Caco-2 (cell line): ENCODE measurements around the gene ATF7IP2. TPM values are rescaled to one million over a fixed set of nuclear protein-coding genes. Genes with fewer than 3 reads are reported as not detected.
"Not testable (repeated sequence)": the region's sequence is repeated elsewhere in the genome, so short reads cannot be mapped to it uniquely, and the experiment has no call there.

Experiments used
- BruUV-seq: library from RNA; stranded (reverse); fragments of 400-500 nt; replicated peaks from 2 replicates; lab custom pipeline; 2021; lab: Mats Ljungman, UMichigan
- CTCF ChIA-PET: fragments of 300-600 bp; sonication (Branson Sonifier 250); formaldehyde crosslinking; loops from one replicate; lab custom pipeline; 2022; ENCODE audit warnings: antibody characterized with exemption; lab: Charles Lee
- POLR2A ChIA-PET: fragments of 300-600 bp; sonication (Branson Sonifier 250); formaldehyde crosslinking; loops from one replicate; lab custom pipeline; 2022; ENCODE audit warnings: antibody characterized with exemption; lab: Charles Lee
- DNase-seq, 2 experiments: peaks; one replicate each; pipeline versions ENCODE4 v3.0.0 to v3.0.0-alpha.2; 2020 to 2022
- H3K27me3 ChIP-seq: replicated peaks from 2 replicates; pipeline ENCODE4 v1.6.0; 2011; ENCODE audit warnings: low read length; ENCODE audit not compliant: control insufficient read depth, insufficient read depth
- H3K36me3 ChIP-seq: 2 replicates; pipeline ENCODE4 v1.5.1; 2011; ENCODE audit warnings: low read length; ENCODE audit not compliant: control insufficient read depth, insufficient read depth
- H3K4me1 ChIP-seq: fragments of 250-450 bp; sonication (Bioruptor Pico); 2 replicates; pipeline ENCODE4 v1.5.1; 2020; ENCODE audit warnings: mild to moderate bottlenecking
- H3K4me3 ChIP-seq: 2 replicates; pipeline ENCODE4 v1.5.1; 2011; ENCODE audit warnings: low read depth, mild to moderate bottlenecking, control low read depth, low read length
- H3K9me3 ChIP-seq: fragments of 250-450 bp; sonication (Bioruptor Pico); 2 replicates; pipeline ENCODE4 v1.5.1; 2020; ENCODE audit warnings: mild to moderate bottlenecking, moderate library complexity
- H3K27ac Mint-ChIP-seq: one replicate; pipeline ENCODE4 v1.8.0; 2022; ENCODE audit warnings: mixed read lengths; ENCODE audit not compliant: unreplicated experiment
- H3K27me3 Mint-ChIP-seq: one replicate; pipeline ENCODE4 v1.8.0; 2022; ENCODE audit warnings: mixed read lengths; ENCODE audit not compliant: insufficient read depth, unreplicated experiment
- H3K36me3 Mint-ChIP-seq: one replicate; pipeline ENCODE4 v1.8.0; 2022; ENCODE audit warnings: mild to moderate bottlenecking, mixed read lengths; ENCODE audit not compliant: insufficient read depth, unreplicated experiment
- H3K4me1 Mint-ChIP-seq: one replicate; pipeline ENCODE4 v1.8.0; 2022; ENCODE audit warnings: low read depth, mixed read lengths; ENCODE audit not compliant: unreplicated experiment
- H3K4me3 Mint-ChIP-seq: one replicate; pipeline ENCODE4 v1.8.0; 2022; ENCODE audit warnings: mild to moderate bottlenecking, moderate library complexity, mixed read lengths; ENCODE audit not compliant: unreplicated experiment
- H3K9me3 Mint-ChIP-seq: one replicate; pipeline ENCODE4 v1.8.0; 2022; ENCODE audit warnings: mixed read lengths; ENCODE audit not compliant: unreplicated experiment
- intact Hi-C: fragments of 100-400 bp; cut with micrococcal nuclease; formaldehyde crosslinking; loops from one replicate; pipeline ENCODE4 v1.10.0; 2022; ENCODE audit not compliant: unreplicated experiment
- total RNA-seq: library from RNA; stranded (reverse); gene quantifications from 2 replicates; pipeline ENCODE4 v1.2.3, GENCODE V29; 2022
- TF ChIP-seq, protein P1 (sequence below), 2 experiments: fragments of 200-600 bp in 1 of 2; IDR thresholded peaks; 1 replicate in 1 of 2; 2 replicates in 1 of 2; pipeline versions ENCODE4 v1.5.1 to v1.8.0; 2011 to 2022; ENCODE audit warnings: antibody characterized with exemption in 1 of 2, control low read depth in 1 of 2, inconsistent platforms in 1 of 2, low read depth in 1 of 2, low read length in 1 of 2, mild to moderate bottlenecking in 1 of 2, moderate library complexity in 1 of 2; ENCODE audit not compliant: insufficient read depth in 1 of 2, severe bottlenecking in 1 of 2, unreplicated experiment in 1 of 2

The ATF7IP2 gene
- total RNA-seq, 1 experiment from 2014 or later = 16.4 TPM

DNA sequence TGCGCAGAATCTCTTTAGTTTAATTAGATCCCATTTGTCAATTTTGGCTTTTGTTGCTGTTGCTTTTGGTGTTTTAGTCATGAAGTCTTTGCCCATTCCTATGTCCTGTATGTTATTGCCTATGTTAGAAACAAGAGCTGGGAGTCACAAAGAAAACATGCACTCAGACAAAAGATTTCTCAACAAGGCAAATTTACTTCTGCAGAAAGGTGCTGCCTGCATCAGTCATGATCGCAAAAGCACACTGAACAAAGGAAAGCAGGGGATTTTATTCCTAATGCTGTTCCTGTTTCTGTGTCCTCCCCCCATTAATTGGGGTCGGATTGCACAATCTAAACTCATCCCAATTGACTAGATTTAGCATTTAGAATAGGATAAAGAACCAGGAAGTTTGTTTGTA lies 55.9 kb downstream of the ATF7IP2 start:
- ChIA-PET POLR2A (no interaction called here), CTCF (no interaction called here)

DNA sequence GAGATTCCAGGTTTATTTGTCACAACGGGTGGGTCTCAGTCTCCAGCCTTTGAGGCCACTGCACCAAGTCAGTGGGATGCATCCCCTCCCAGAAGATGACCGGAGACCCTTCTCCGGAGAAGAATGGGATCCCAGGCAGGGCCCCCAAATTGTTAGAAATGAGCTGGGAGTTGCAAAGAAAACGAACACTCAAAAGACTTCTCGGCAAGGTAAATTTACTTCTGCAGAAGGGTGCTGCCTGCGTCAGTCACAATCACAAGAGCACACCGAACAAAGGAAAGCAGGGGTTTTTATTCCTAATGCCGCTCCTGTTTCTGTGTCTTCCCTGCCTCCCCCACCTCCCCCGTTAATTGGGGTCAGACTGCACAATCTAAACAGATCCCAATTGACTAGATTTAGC lies 61.4 kb downstream of the ATF7IP2 start:
- Mint-ChIP-seq H3K9me3 (peaks cover 33% of the 10 kb centered on the region), H3K36me3 (peaks cover 43% of the 10 kb centered on the region), H3K27me3 (no peaks in the 10 kb centered on the region), H3K27ac (no peak overlapping the region), H3K4me1 (no peaks in the 10 kb centered on the region), H3K4me3 (no peak overlapping the region)
- Histone ChIP-seq H3K27me3 (no peaks in the 10 kb centered on the region), H3K36me3 (no peaks in the 10 kb centered on the region), H3K9me3 (peaks cover 7% of the 10 kb centered on the region), H3K4me3 (no peak overlapping the region), H3K4me1 (no peaks in the 10 kb centered on the region)
- POLR2A ChIA-PET = no interaction called here
- no peak for DNase-seq
- CTCF ChIA-PET = no interaction called here
- intact Hi-C loops = no loop called here
- BruUV-seq = no TSS peak
- TF ChIP-seq, protein P1, sequence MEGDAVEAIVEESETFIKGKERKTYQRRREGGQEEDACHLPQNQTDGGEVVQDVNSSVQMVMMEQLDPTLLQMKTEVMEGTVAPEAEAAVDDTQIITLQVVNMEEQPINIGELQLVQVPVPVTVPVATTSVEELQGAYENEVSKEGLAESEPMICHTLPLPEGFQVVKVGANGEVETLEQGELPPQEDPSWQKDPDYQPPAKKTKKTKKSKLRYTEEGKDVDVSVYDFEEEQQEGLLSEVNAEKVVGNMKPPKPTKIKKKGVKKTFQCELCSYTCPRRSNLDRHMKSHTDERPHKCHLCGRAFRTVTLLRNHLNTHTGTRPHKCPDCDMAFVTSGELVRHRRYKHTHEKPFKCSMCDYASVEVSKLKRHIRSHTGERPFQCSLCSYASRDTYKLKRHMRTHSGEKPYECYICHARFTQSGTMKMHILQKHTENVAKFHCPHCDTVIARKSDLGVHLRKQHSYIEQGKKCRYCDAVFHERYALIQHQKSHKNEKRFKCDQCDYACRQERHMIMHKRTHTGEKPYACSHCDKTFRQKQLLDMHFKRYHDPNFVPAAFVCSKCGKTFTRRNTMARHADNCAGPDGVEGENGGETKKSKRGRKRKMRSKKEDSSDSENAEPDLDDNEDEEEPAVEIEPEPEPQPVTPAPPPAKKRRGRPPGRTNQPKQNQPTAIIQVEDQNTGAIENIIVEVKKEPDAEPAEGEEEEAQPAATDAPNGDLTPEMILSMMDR (IDR thresholded peaks at IDR 0.05; ENCODE audit: insufficient read depth in 1 of 2, low read depth in 1 of 2, low read length in 1 of 2, severe bottlenecking in 1 of 2, unreplicated experiment in 1 of 2) = no peak

More for the DNA sequence above, 55.9 kb downstream of the ATF7IP2 start:
- no TSS peak for BruUV-seq
- Mint-ChIP-seq H3K27ac (no peak overlapping the region), H3K27me3 (no peaks in the 10 kb centered on the region), H3K9me3 (peaks cover 15% of the 10 kb centered on the region), H3K4me1 (no peaks in the 10 kb centered on the region), H3K4me3 (no peak overlapping the region), H3K36me3 (peaks cover 27% of the 10 kb centered on the region)
- intact Hi-C loops = no loop called here
- H3K27me3 ChIP-seq = no peaks in the 10 kb centered on the region
- H3K4me1 ChIP-seq = no peaks in the 10 kb centered on the region
- DNase-seq = no peak
- H3K4me3 ChIP-seq = no peak overlapping the region
- TF ChIP-seq, protein P1 (IDR thresholded peaks at IDR 0.05; ENCODE audit: insufficient read depth in 1 of 2, low read depth in 1 of 2, low read length in 1 of 2, severe bottlenecking in 1 of 2, unreplicated experiment in 1 of 2) = no peak
- peaks cover 8% of the 10 kb centered on the region for H3K9me3 ChIP-seq
- no peaks in the 10 kb centered on the region for H3K36me3 ChIP-seq

DNA sequence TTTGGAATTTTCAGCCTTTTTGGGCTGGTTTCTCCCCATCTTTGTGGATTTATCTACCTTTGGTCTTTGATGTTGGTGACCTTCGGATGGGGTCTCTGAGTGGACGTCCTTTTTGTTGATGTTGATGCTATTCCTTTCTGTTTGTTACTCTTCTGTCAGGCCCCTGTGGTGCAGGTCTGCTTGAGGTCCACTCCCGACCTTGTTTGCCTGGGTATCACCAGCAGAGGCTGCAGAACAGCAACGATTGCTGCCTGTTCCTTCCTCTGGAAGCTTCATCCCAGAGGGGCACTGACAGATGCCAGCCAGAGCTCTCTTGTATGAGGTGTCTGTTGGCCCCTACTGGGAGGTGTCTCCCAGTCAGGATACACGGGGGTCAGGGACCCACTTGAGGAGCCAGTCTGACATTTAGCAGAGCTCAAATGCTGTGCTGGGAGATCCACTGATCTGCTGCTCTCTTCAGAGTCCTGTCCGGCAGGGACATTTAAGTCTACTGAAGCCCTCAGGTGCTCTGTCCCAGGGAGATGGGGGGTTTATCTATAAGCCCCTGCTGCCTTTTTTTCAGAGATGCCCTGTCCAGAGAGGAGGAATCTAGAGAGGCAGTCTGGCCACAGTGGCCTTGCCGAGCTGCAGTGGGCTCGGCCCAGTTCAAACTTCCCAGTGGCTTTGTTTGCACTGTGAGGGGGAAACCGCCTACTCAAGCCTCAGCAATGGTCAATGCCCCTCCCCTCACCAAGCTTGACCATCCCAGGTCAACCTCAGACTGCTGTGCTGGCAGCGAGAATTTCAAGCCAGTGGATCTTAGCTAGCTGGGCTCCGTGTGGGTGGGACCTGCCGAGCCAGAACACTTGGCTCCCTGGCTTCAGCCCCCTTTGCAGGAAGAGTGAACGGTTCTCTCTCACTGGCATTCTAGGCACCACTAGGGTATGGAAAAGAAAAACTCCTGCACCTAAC lies 66.6 kb downstream of the ATF7IP2 start:
- Mint-ChIP-seq H3K9me3 (peaks cover 18% of the 10 kb centered on the region), H3K36me3 (peaks cover 34% of the 10 kb centered on the region)
- POLR2A ChIA-PET, H3K36me3 ChIP-seq, CTCF ChIA-PET, H3K4me1 Mint-ChIP-seq, H3K4me1 ChIP-seq, DNase-seq, H3K9me3 ChIP-seq, H3K27me3 Mint-ChIP-seq, intact Hi-C loops, H3K4me3 ChIP-seq, H3K27ac Mint-ChIP-seq, H3K27me3 ChIP-seq, BruUV-seq, H3K4me3 Mint-ChIP-seq: not testable (repeated sequence)
